H9 (cell line): Measurements from ENCODE around the gene TMEM225. TPM values are rescaled to one million over a fixed set of nuclear protein-coding genes. Genes with fewer than 3 reads are reported as not detected.

Experiments used
- DNase-seq: peaks from one replicate; pipeline ENCODE4 v3.0.0-alpha.2; 2017
- H2AFZ ChIP-seq: one replicate; pipeline ENCODE4 v1.6.1; 2013; ENCODE audit warnings: mild to moderate bottlenecking, low read length, control low read depth, moderate library complexity
- H2AK5ac ChIP-seq: 2 replicates; pipeline ENCODE4 v1.6.1; 2013; ENCODE audit warnings: low read length, control low read depth, mixed read lengths; ENCODE audit not compliant: insufficient read length
- H2BK120ac ChIP-seq: one replicate; pipeline ENCODE4 v1.6.1; 2013; ENCODE audit warnings: low read depth, mild to moderate bottlenecking, low read length, control low read depth, inconsistent platforms; ENCODE audit not compliant: poor library complexity, severe bottlenecking
- H2BK12ac ChIP-seq: 2 replicates; pipeline ENCODE4 v1.6.1; 2013; ENCODE audit warnings: low read length, control low read depth, mixed read lengths, low read depth; ENCODE audit not compliant: insufficient read length
- H2BK15ac ChIP-seq: 2 replicates; pipeline ENCODE4 v1.6.1; 2013; ENCODE audit warnings: low read depth, low read length, control low read depth
- H2BK20ac ChIP-seq: one replicate; pipeline ENCODE4 v1.6.1; 2013; ENCODE audit warnings: low read depth, mild to moderate bottlenecking, low read length, control low read depth, inconsistent platforms; ENCODE audit not compliant: poor library complexity, severe bottlenecking
- H2BK5ac ChIP-seq: 2 replicates; pipeline ENCODE4 v1.6.1; 2013; ENCODE audit warnings: low read length, control low read depth, mixed read lengths; ENCODE audit not compliant: insufficient read length
- H3K14ac ChIP-seq: 2 replicates; pipeline ENCODE4 v1.6.1; 2013; ENCODE audit warnings: low read length, control low read depth; ENCODE audit not compliant: insufficient read depth
- H3K18ac ChIP-seq: 2 replicates; pipeline ENCODE4 v1.6.1; 2013; ENCODE audit warnings: low read depth, mild to moderate bottlenecking, mixed read lengths, low read length, control low read depth; ENCODE audit not compliant: insufficient read length
- H3K23ac ChIP-seq: 2 replicates; pipeline ENCODE4 v1.6.1; 2013; ENCODE audit warnings: low read length, control low read depth, mixed read lengths, low read depth; ENCODE audit not compliant: insufficient read length
- H3K23me2 ChIP-seq: 2 replicates; pipeline ENCODE4 v1.6.1; 2013; ENCODE audit warnings: low read depth, mild to moderate bottlenecking, mixed read lengths, low read length, control low read depth; ENCODE audit not compliant: insufficient read length, poor library complexity, severe bottlenecking
- H3K27ac ChIP-seq: 2 replicates; pipeline ENCODE4 v1.5.1; 2013; ENCODE audit warnings: low read length, control low read depth, mixed read lengths, low read depth; ENCODE audit not compliant: insufficient read length
- H3K27me3 ChIP-seq: 2 replicates; pipeline ENCODE4 v1.6.1; 2013; ENCODE audit warnings: low read length, control low read depth, inconsistent platforms; ENCODE audit not compliant: insufficient read depth
- H3K4ac ChIP-seq: 2 replicates; pipeline ENCODE4 v1.6.1; 2013; ENCODE audit warnings: low read depth, mild to moderate bottlenecking, control low read depth, inconsistent platforms, low read length, moderate library complexity
- H3K4me1 ChIP-seq: 2 replicates; pipeline ENCODE4 v1.6.1; 2013; ENCODE audit warnings: low read length, control low read depth, inconsistent platforms; ENCODE audit not compliant: insufficient read depth
- H3K4me2 ChIP-seq: 2 replicates; pipeline ENCODE4 v1.6.1; 2013; ENCODE audit warnings: low read length, control low read depth, mixed read lengths; ENCODE audit not compliant: insufficient read length, insufficient read depth
- H3K56ac ChIP-seq: 2 replicates; pipeline ENCODE4 v1.6.1; 2013; ENCODE audit warnings: low read depth, mild to moderate bottlenecking, mixed read lengths, low read length, control low read depth; ENCODE audit not compliant: insufficient read length
- H3K79me1 ChIP-seq: 2 replicates; pipeline ENCODE4 v1.6.1; 2013; ENCODE audit warnings: low read depth, mild to moderate bottlenecking, moderate library complexity, low read length, control low read depth, inconsistent platforms; ENCODE audit not compliant: insufficient read depth, poor library complexity, severe bottlenecking
- H3K79me2 ChIP-seq: 2 replicates; pipeline ENCODE4 v1.6.1; 2013; ENCODE audit warnings: low read length, control low read depth, inconsistent platforms; ENCODE audit not compliant: insufficient read depth
- H3K9ac ChIP-seq: 2 replicates; pipeline ENCODE4 v1.6.1; 2013; ENCODE audit warnings: low read length, control low read depth, mixed read lengths; ENCODE audit not compliant: insufficient read length; ENCODE audit errors: extremely low read depth
- H3K9me3 ChIP-seq: one replicate; pipeline ENCODE4 v1.6.1; 2013; ENCODE audit warnings: low read depth, low read length, inconsistent platforms; ENCODE audit not compliant: control insufficient read depth
- H3T11ph ChIP-seq: one replicate; pipeline ENCODE4 v1.6.1; 2013; ENCODE audit warnings: mild to moderate bottlenecking, low read length, control low read depth, inconsistent platforms
- H4K20me1 ChIP-seq: one replicate; pipeline ENCODE4 v1.6.1; 2013; ENCODE audit not compliant: control insufficient read depth, insufficient read length, insufficient read depth
- H4K5ac ChIP-seq: 2 replicates; pipeline ENCODE4 v1.6.1; 2013; ENCODE audit warnings: low read depth, mild to moderate bottlenecking, mixed read lengths, low read length, control low read depth; ENCODE audit not compliant: insufficient read length
- H4K8ac ChIP-seq: replicated peaks from 2 replicates; pipeline ENCODE4 v1.6.1; 2013; ENCODE audit warnings: low read length, control low read depth, mixed read lengths, low read depth; ENCODE audit not compliant: insufficient read length
- H4K91ac ChIP-seq: 2 replicates; pipeline ENCODE4 v1.6.1; 2013; ENCODE audit warnings: low read depth, mild to moderate bottlenecking, moderate library complexity, mixed read lengths, low read length, control low read depth; ENCODE audit not compliant: insufficient read length
- H3K27ac Mint-ChIP-seq, 3 experiments: 2 replicates in 2 of 3; 3 replicates in 1 of 3; pipeline ENCODE4 v1.8.0; 2020 to 2021; ENCODE audit warnings: mixed read lengths in 3 of 3, mild to moderate bottlenecking in 1 of 3, moderate library complexity in 1 of 3
- H3K27me3 Mint-ChIP-seq: 2 replicates; pipeline ENCODE4 v1.8.0; 2021; ENCODE audit warnings: low read depth, mild to moderate bottlenecking, moderate library complexity, mixed read lengths
- H3K36me3 Mint-ChIP-seq, 3 experiments: 2 replicates in 2 of 3; 3 replicates in 1 of 3; pipeline ENCODE4 v1.8.0; 2020 to 2021; ENCODE audit warnings: low read depth in 3 of 3, mixed read lengths in 3 of 3; ENCODE audit not compliant: insufficient read depth in 1 of 3
- H3K4me1 Mint-ChIP-seq, 2 experiments: 2 replicates each; pipeline ENCODE4 v1.8.0; 2020; ENCODE audit warnings: mixed read lengths in 2 of 2
- H3K4me3 Mint-ChIP-seq, 2 experiments: 2 replicates in 1 of 2; 3 replicates in 1 of 2; pipeline ENCODE4 v1.8.0; 2020 to 2021; ENCODE audit warnings: mild to moderate bottlenecking in 2 of 2, mixed read lengths in 2 of 2, moderate library complexity in 1 of 2
- H3K9me3 Mint-ChIP-seq, 2 experiments: 2 replicates in 1 of 2; 3 replicates in 1 of 2; pipeline ENCODE4 v1.8.0; 2020; ENCODE audit warnings: mild to moderate bottlenecking in 2 of 2, mixed read lengths in 2 of 2, moderate library complexity in 1 of 2
- CTCF ChIP-seq: fragments of 200-600 bp; sonication (generic); conservative IDR thresholded peaks from 3 replicates; pipeline ENCODE4 v1.8.0; 2021; ENCODE audit warnings: antibody characterized with exemption, mild to moderate bottlenecking
- whole genome bisulfite sequencing: extraction: QIAGEN DNeasy Blood & Tissue Kit; methylation state at CpG from one replicate; pipeline ENCODE4 v1.1.7; 2013; ENCODE audit warnings: missing lambda C conversion rate, low lambda C conversion rate, mixed read lengths; ENCODE audit not compliant: insufficient read length; ENCODE audit errors: extremely low coverage; 5-methylcytosine and 5-hydroxymethylcytosine counted together
- total RNA-seq: library from RNA; stranded (reverse); gene quantifications from 2 replicates; pipeline ENCODE4 v1.2.1, GENCODE V29; 2021

The TMEM225 gene
- total RNA-seq, 1 experiment from 2014 or later, result not detected

GRCh38 chr11:123856444-123856843 lies 29.0 kb downstream of the TMEM225 start:
- no peak overlapping the region for H2BK12ac ChIP-seq
- H4K20me1 ChIP-seq, result no peaks in the 10 kb centered on the region
- DNase-seq, result no peak
- H3K9ac ChIP-seq, result no peak overlapping the region
- no peak overlapping the region for H3K4ac ChIP-seq
- no peaks in the 10 kb centered on the region for H3K79me2 ChIP-seq
- H2BK20ac ChIP-seq, result no peak overlapping the region
- Mint-ChIP-seq H3K36me3 (peaks cover 23 to 34% (median 24%) of the 10 kb centered on the region in 3 experiments), H3K27me3 (peaks cover 3% of the 10 kb centered on the region), H3K4me3 (no peak overlapping the region), H3K9me3 (peaks cover 27 to 33% of the 10 kb centered on the region in 2 experiments), H3K27ac (no peak overlapping the region), H3K4me1 (peaks cover 30 to 32% of the 10 kb centered on the region in 2 experiments)
- H3K4me2 ChIP-seq, result no peak overlapping the region
- no peak overlapping the region for H4K91ac ChIP-seq
- H2AFZ ChIP-seq, result no peak overlapping the region
- no peak overlapping the region for H3K27ac ChIP-seq
- H3K56ac ChIP-seq, result no peak overlapping the region
- no peaks in the 10 kb centered on the region for H3K27me3 ChIP-seq
- H3K23me2 ChIP-seq, result no peaks in the 10 kb centered on the region
- no peak for TF ChIP-seq CTCF
- H2AK5ac ChIP-seq, result no peak overlapping the region
- no peaks in the 10 kb centered on the region for H3K79me1 ChIP-seq
- no peak overlapping the region for H4K5ac ChIP-seq
- H3K23ac ChIP-seq, result no peak overlapping the region
- H4K8ac ChIP-seq, result no peak overlapping the region
- H3T11ph ChIP-seq, result no peak overlapping the region
- H3K9me3 ChIP-seq, result no peaks in the 10 kb centered on the region
- peaks cover 2% of the 10 kb centered on the region; the same call in 1 of the 2 replicates for H3K4me1 ChIP-seq
- no peak overlapping the region for H2BK5ac ChIP-seq
- no peak overlapping the region for H3K14ac ChIP-seq
- H2BK120ac ChIP-seq, result no peak overlapping the region
- WGBS, result no CpG with 5 or more reads among the region's 2 CpGs
- no peak overlapping the region for H2BK15ac ChIP-seq
- no peak overlapping the region for H3K18ac ChIP-seq
